Measurements from ENCODE around the gene ALK. TPM values are rescaled to one million over a fixed set of nuclear protein-coding genes. Genes with fewer than 3 reads are reported as not detected.

The ALK gene
- total and polyA plus RNA-seq, 2 donors (not counting 1 experiment from before 2014, with no cell fraction given): not detected

- Histone ChIP-seq H4K20me1 (ENCODE audit: control insufficient read depth, insufficient read depth, low read length, poor library complexity, severe bottlenecking) (no peaks in the 10 kb centered on the region), H3K4me3 (ENCODE audit: control extremely low read depth in 1 of 5, extremely low read depth in 1 of 5, insufficient read depth in 1 of 5, low read depth in 2 of 5, low read length in 4 of 5) (no peak overlapping the region), H3K4me1 (ENCODE audit: control insufficient read depth in 2 of 2, insufficient read depth in 2 of 2, low read length in 2 of 2) (no peaks in the 10 kb centered on the region), H3K4me2 (replicated peaks; ENCODE audit: low read depth, low read length, poor library complexity, severe bottlenecking) (no peak overlapping the region), H3K36me3 (replicated peaks in 1 of 2; ENCODE audit: control extremely low read depth in 1 of 2, control insufficient read depth in 1 of 2, extremely low read depth in 1 of 2, insufficient read depth in 2 of 2, low read length in 1 of 2) (no peaks in the 10 kb centered on the region), H3K27me3 (replicated peaks in 1 of 4; ENCODE audit: control extremely low read depth in 1 of 4, control insufficient read depth in 3 of 4, insufficient read depth in 4 of 4, low read length in 3 of 4) (peaks cover 0 to 8% (median 0%) of the 10 kb centered on the region in 4 experiments), H3K9ac (ENCODE audit: low read length) (no peak overlapping the region), H2AFZ (ENCODE audit: insufficient read depth, low read depth, low read length, poor library complexity, severe bottlenecking) (no peak overlapping the region), H3K9me3 (ENCODE audit: control extremely low read depth in 1 of 3, control insufficient read depth in 2 of 3, insufficient read depth in 1 of 3, low read length in 2 of 3) (no peaks in the 10 kb centered on the region), H3K79me2 (ENCODE audit: control insufficient read depth, insufficient read depth, low read length) (no peaks in the 10 kb centered on the region), H3K27ac (ENCODE audit: low read length in 2 of 2) (no peak overlapping the region)
- intact Hi-C loops (cut with micrococcal nuclease): no loop called here
- ATAC-seq (ENCODE audit: low read depth) (no peak), DNase-seq (no peak)
- Mint-ChIP-seq H3K4me3 (no peak overlapping the region), H3K4me1 (no peaks in the 10 kb centered on the region), H3K27me3 (peaks cover 19% of the 10 kb centered on the region), H3K27ac (no peak overlapping the region), H3K9me3 (ENCODE audit: insufficient read depth) (no peaks in the 10 kb centered on the region)
- 95% methylated on average over 3 of the region's 4 CpGs for whole genome bisulfite sequencing (ENCODE audit: insufficient coverage)
- TF ChIP-seq CTCF (IDR thresholded peaks at IDR 0.05): no peak
- TF ChIP-seq EZH2 (IDR thresholded peaks at IDR 0.05; ENCODE audit: borderline replicate concordance, insufficient read depth, low read depth, low read length, poor library complexity, severe bottlenecking): no peak
- CTCF ChIA-PET: no interaction called here
- POLR2A ChIA-PET: no interaction called here
These were observed 523.7 kb downstream of the ALK start for GRCh38 chr2:29397713-29398112.

DNA sequence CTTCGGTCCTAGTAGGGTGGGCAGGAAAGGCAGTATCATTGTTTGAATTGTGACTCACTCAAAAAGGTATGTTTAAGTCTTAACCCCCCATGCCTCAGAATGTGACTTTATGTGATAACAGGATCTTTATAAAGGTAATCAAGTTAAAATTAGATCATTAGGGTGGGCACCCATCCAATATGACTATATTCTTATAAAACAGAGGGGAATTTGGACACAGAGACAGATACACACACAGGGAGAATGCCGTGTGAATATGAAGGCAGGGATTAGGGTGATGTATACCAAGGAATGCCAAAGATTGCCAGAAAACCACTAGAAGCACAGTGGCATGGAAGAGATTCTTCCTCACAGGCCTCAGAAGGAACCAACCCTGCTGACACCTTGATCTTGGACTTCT lies 524.3 kb downstream of the ALK start:
- intact Hi-C loops (cut with micrococcal nuclease): no loop called here
- DNase-seq: no peak
- Mint-ChIP-seq H3K27ac (no peak overlapping the region), H3K4me1 (no peaks in the 10 kb centered on the region), H3K4me3 (no peak overlapping the region), H3K9me3 (ENCODE audit: insufficient read depth) (no peaks in the 10 kb centered on the region), H3K27me3 (peaks cover 17% of the 10 kb centered on the region)
- H3K27me3 ChIP-seq (replicated peaks in 1 of 4; ENCODE audit: control extremely low read depth in 1 of 4, control insufficient read depth in 3 of 4, insufficient read depth in 4 of 4, low read length in 3 of 4): peaks cover 0 to 8% (median 0%) of the 10 kb centered on the region in 4 experiments
- no peak overlapping the region for H3K4me2 ChIP-seq (replicated peaks; ENCODE audit: low read depth, low read length, poor library complexity, severe bottlenecking)
- no peaks in the 10 kb centered on the region for H4K20me1 ChIP-seq (ENCODE audit: control insufficient read depth, insufficient read depth, low read length, poor library complexity, severe bottlenecking)
- H2AFZ ChIP-seq (ENCODE audit: insufficient read depth, low read depth, low read length, poor library complexity, severe bottlenecking): no peak overlapping the region
- H3K9ac ChIP-seq (ENCODE audit: low read length): no peak overlapping the region
- no peaks in the 10 kb centered on the region for H3K79me2 ChIP-seq (ENCODE audit: control insufficient read depth, insufficient read depth, low read length)
- ChIA-PET CTCF (no interaction called here), POLR2A (no interaction called here)
- TF ChIP-seq EZH2 (IDR thresholded peaks at IDR 0.05; ENCODE audit: borderline replicate concordance, insufficient read depth, low read depth, low read length, poor library complexity, severe bottlenecking) (no peak), CTCF (IDR thresholded peaks at IDR 0.05) (no peak)
- ATAC-seq (ENCODE audit: low read depth): no peak
- no peak overlapping the region for H3K27ac ChIP-seq (ENCODE audit: low read length in 2 of 2)
- H3K4me3 ChIP-seq (ENCODE audit: control extremely low read depth in 1 of 5, extremely low read depth in 1 of 5, insufficient read depth in 1 of 5, low read depth in 2 of 5, low read length in 4 of 5): no peak overlapping the region
- WGBS (ENCODE audit: insufficient coverage): no CpG with 5 or more reads among the region's 2 CpGs
- no peaks in the 10 kb centered on the region for H3K36me3 ChIP-seq (replicated peaks in 1 of 2; ENCODE audit: control extremely low read depth in 1 of 2, control insufficient read depth in 1 of 2, extremely low read depth in 1 of 2, insufficient read depth in 2 of 2, low read length in 1 of 2)
- H3K4me1 ChIP-seq (ENCODE audit: control insufficient read depth in 2 of 2, insufficient read depth in 2 of 2, low read length in 2 of 2): no peaks in the 10 kb centered on the region
- no peaks in the 10 kb centered on the region for H3K9me3 ChIP-seq (ENCODE audit: control extremely low read depth in 1 of 3, control insufficient read depth in 2 of 3, insufficient read depth in 1 of 3, low read length in 2 of 3)
